Hepatocyte (in vitro differentiated cells): ENCODE data around the gene MACROH2A2. TPM values are rescaled to one million over a fixed set of nuclear protein-coding genes. Genes with fewer than 3 reads are reported as not detected.

ENCODE experiments used
- DNase-seq: peaks from one replicate; pipeline ENCODE4 v3.0.0-alpha.2; 2016; ENCODE audit warnings: low spot score
- H2AFZ ChIP-seq: fragments of 200-600 bp; sonication (generic); 2 replicates; pipeline ENCODE4 v1.6.0; 2016; ENCODE audit warnings: antibody characterized with exemption, mild to moderate bottlenecking
- H3K27ac ChIP-seq: fragments of 200-600 bp; sonication (generic); 2 replicates; pipeline ENCODE4 v1.5.1; 2016; ENCODE audit warnings: mild to moderate bottlenecking
- H3K27me3 ChIP-seq: fragments of 200-600 bp; sonication (generic); 2 replicates; pipeline ENCODE4 v1.6.1; 2016
- H3K36me3 ChIP-seq: fragments of 200-600 bp; sonication (generic); replicated peaks from 2 replicates; pipeline ENCODE4 v1.5.1; 2016; ENCODE audit warnings: low read depth; ENCODE audit not compliant: insufficient read depth
- H3K4me1 ChIP-seq: fragments of 200-600 bp; sonication (generic); 2 replicates; pipeline ENCODE4 v1.5.1; 2016; ENCODE audit warnings: mild to moderate bottlenecking, moderate library complexity; ENCODE audit not compliant: insufficient read depth
- H3K4me2 ChIP-seq: fragments of 200-600 bp; sonication (generic); 2 replicates; pipeline ENCODE4 v1.6.0; 2016
- H3K4me3 ChIP-seq: fragments of 200-600 bp; sonication (generic); 2 replicates; pipeline ENCODE4 v1.5.1; 2016; ENCODE audit warnings: mild to moderate bottlenecking
- H3K79me2 ChIP-seq: fragments of 200-600 bp; sonication (generic); 2 replicates; pipeline ENCODE4 v1.6.0; 2017; ENCODE audit warnings: mild to moderate bottlenecking
- H3K9me2 ChIP-seq: fragments of 200-600 bp; sonication (generic); replicated peaks from 2 replicates; pipeline ENCODE4 v1.6.0; 2017; ENCODE audit warnings: mild to moderate bottlenecking; ENCODE audit not compliant: insufficient read depth
- H3K9me3 ChIP-seq: fragments of 200-600 bp; sonication (generic); 2 replicates; pipeline ENCODE4 v1.5.1; 2016; ENCODE audit warnings: low read depth, mild to moderate bottlenecking
- H4K20me1 ChIP-seq: fragments of 200-600 bp; sonication (generic); 2 replicates; pipeline ENCODE4 v1.6.0; 2016; ENCODE audit warnings: mild to moderate bottlenecking; ENCODE audit not compliant: insufficient read depth, poor library complexity, severe bottlenecking
- CTCF ChIP-seq: fragments of 200-600 bp; sonication (generic); IDR thresholded peaks from 2 replicates; pipeline ENCODE4 v1.5.1; 2016; ENCODE audit warnings: antibody characterized with exemption, mild to moderate bottlenecking; ENCODE audit not compliant: poor library complexity
- EZH2 ChIP-seq: fragments of 200-600 bp; sonication (generic); IDR thresholded peaks from 2 replicates; pipeline ENCODE4 v1.6.1; 2016; ENCODE audit warnings: antibody characterized with exemption, mild to moderate bottlenecking, borderline replicate concordance
- EZH2phosphoT487 ChIP-seq: fragments of 200-600 bp; sonication (generic); IDR thresholded peaks from one replicate; pipeline ENCODE4 v1.6.1; 2018; ENCODE audit warnings: antibody characterized with exemption, mild to moderate bottlenecking, low read depth, moderate library complexity; ENCODE audit not compliant: unreplicated experiment, severe bottlenecking
- WGBS: methylation state at CpG from one replicate; pipeline ENCODE4 v1.1.6; 2016; ENCODE audit warnings: low lambda C conversion rate; ENCODE audit errors: missing lambda C conversion rate; 5-methylcytosine and 5-hydroxymethylcytosine counted together
- polyA plus RNA-seq: library from polyadenylated mRNA; unstranded; fragments of >200 nt; fragmentation: Nextera tagmentation; extraction: Ambion mirVana; gene quantifications from 2 replicates; pipeline ENCODE4 v1.2.1, GENCODE V29; 2016
- total RNA-seq: library from RNA; depleted of rRNA; stranded (reverse); fragments of >200 nt; gene quantifications from 2 replicates; pipeline ENCODE4 v1.2.3, GENCODE V29; 2014

MACROH2A2 gene
- total and polyA plus RNA-seq, 2 experiments from 2014 or later, result 45.7 to 47.2 TPM

- whole genome bisulfite sequencing, result 91% methylated on average over 10 of the region's 10 CpGs
- Histone ChIP-seq H3K9me2 (no peaks in the 10 kb centered on the region), H3K27ac (no peak overlapping the region), H3K79me2 (no peaks in the 10 kb centered on the region), H2AFZ (no peak overlapping the region), H3K9me3 (no peaks in the 10 kb centered on the region), H3K4me3 (no peak overlapping the region), H4K20me1 (no peaks in the 10 kb centered on the region), H3K4me2 (no peak overlapping the region), H3K27me3 (no peaks in the 10 kb centered on the region), H3K36me3 (no peaks in the 10 kb centered on the region), H3K4me1 (no peaks in the 10 kb centered on the region)
- DNase-seq, result no peak
- no peak for TF ChIP-seq EZH2
- no peak for TF ChIP-seq CTCF
These were observed 65.0 kb downstream of the MACROH2A2 start for GRCh38 chr10:70117646-70118045.

GRCh38 chr10:70118196-70118595 lies 65.5 kb downstream of the MACROH2A2 start:
- Histone ChIP-seq H3K9me2 (no peaks in the 10 kb centered on the region), H3K4me3 (no peak overlapping the region), H3K4me2 (no peak overlapping the region), H4K20me1 (no peaks in the 10 kb centered on the region), H3K4me1 (no peaks in the 10 kb centered on the region), H3K36me3 (no peaks in the 10 kb centered on the region), H2AFZ (no peak overlapping the region), H3K27me3 (no peaks in the 10 kb centered on the region), H3K79me2 (no peaks in the 10 kb centered on the region), H3K27ac (no peak overlapping the region), H3K9me3 (no peaks in the 10 kb centered on the region)
- DNase-seq, result no peak
- WGBS, result 82% methylated on average over 3 of the region's 3 CpGs
- no peak for TF ChIP-seq CTCF
- no peak for TF ChIP-seq EZH2phosphoT487
- no peak for TF ChIP-seq EZH2

- no peak for DNase-seq
- 98% methylated on average over 7 of the region's 7 CpGs for WGBS
- Histone ChIP-seq H3K27ac (no peak overlapping the region), H3K36me3 (no peaks in the 10 kb centered on the region), H3K79me2 (no peaks in the 10 kb centered on the region), H3K9me2 (no peaks in the 10 kb centered on the region), H4K20me1 (no peaks in the 10 kb centered on the region), H3K4me2 (no peak overlapping the region), H3K27me3 (no peaks in the 10 kb centered on the region), H3K4me3 (no peak overlapping the region), H2AFZ (no peak overlapping the region), H3K9me3 (no peaks in the 10 kb centered on the region), H3K4me1 (no peaks in the 10 kb centered on the region)
- no peak for TF ChIP-seq EZH2
These were observed 66.6 kb downstream of the MACROH2A2 start for GRCh38 chr10:70119197-70119596.

GRCh38 chr10:70119623-70120022 lies 67.0 kb downstream of the MACROH2A2 start:
- no peak for DNase-seq
- Histone ChIP-seq H3K9me3 (no peaks in the 10 kb centered on the region), H2AFZ (no peak overlapping the region), H3K4me3 (no peak overlapping the region), H3K4me1 (no peaks in the 10 kb centered on the region), H3K27me3 (no peaks in the 10 kb centered on the region), H3K79me2 (no peaks in the 10 kb centered on the region), H3K36me3 (no peaks in the 10 kb centered on the region), H3K9me2 (no peaks in the 10 kb centered on the region), H3K4me2 (no peak overlapping the region), H3K27ac (no peak overlapping the region), H4K20me1 (no peaks in the 10 kb centered on the region)
- WGBS, result 94% methylated on average over 8 of the region's 8 CpGs
- no peak for TF ChIP-seq EZH2

GRCh38 chr10:70120417-70120816 lies 67.8 kb downstream of the MACROH2A2 start:
- no peak for DNase-seq
- H3K9me2 ChIP-seq, result no peaks in the 10 kb centered on the region

More at GRCh38 chr10:70120417-70120816, 67.8 kb downstream of the MACROH2A2 start:
- Histone ChIP-seq H3K27ac (no peak overlapping the region), H2AFZ (no peak overlapping the region), H3K9me3 (no peaks in the 10 kb centered on the region), H3K4me2 (no peak overlapping the region), H3K79me2 (no peaks in the 10 kb centered on the region), H3K4me1 (no peaks in the 10 kb centered on the region), H3K4me3 (no peak overlapping the region), H3K27me3 (no peaks in the 10 kb centered on the region), H3K36me3 (no peaks in the 10 kb centered on the region), H4K20me1 (no peaks in the 10 kb centered on the region)
- TF ChIP-seq EZH2 (no peak), CTCF (no peak), EZH2phosphoT487 (no peak)
- WGBS, result 85% methylated on average over 6 of the region's 6 CpGs
